ENCODE results near the gene SLC39A11.

The SLC39A11 gene

GRCh38 chr17:72717276-72717675 is 375.2 kb downstream of the SLC39A11 start:
- TF ChIP-seq CTCF (IDR thresholded peaks at IDR 0.05): no peak
- Mint-ChIP-seq H3K36me3 (ENCODE audit: low read depth) (no peaks in the 10 kb centered on the region), H3K4me3 (no peak overlapping the region), H3K27ac (no peak overlapping the region), H3K9me3 (no peaks in the 10 kb centered on the region), H3K27me3 (ENCODE audit: low read depth, poor library complexity) (peaks cover 11% of the 10 kb centered on the region), H3K4me1 (peaks cover 33% of the 10 kb centered on the region)
- DNase-seq: no peak

GRCh38 chr17:72715906-72716572 is 376.4 kb downstream of the SLC39A11 start:
- TF ChIP-seq CTCF (IDR thresholded peaks at IDR 0.05): no peak
- peaks cover 33% of the 10 kb centered on the region for H3K4me1 Mint-ChIP-seq
- H3K9me3 Mint-ChIP-seq: peaks cover 9% of the 10 kb centered on the region
- H3K4me3 Mint-ChIP-seq: no peak overlapping the region
- DNase-seq: no peak
- peaks cover 3% of the 10 kb centered on the region for H3K36me3 Mint-ChIP-seq (ENCODE audit: low read depth)
- peaks cover 13% of the 10 kb centered on the region for H3K27me3 Mint-ChIP-seq (ENCODE audit: low read depth, poor library complexity)
- no peak overlapping the region for H3K27ac Mint-ChIP-seq

- Mint-ChIP-seq H3K27me3 (ENCODE audit: low read depth, poor library complexity) (peaks cover 15% of the 10 kb centered on the region), H3K4me1 (peaks cover 23% of the 10 kb centered on the region), H3K36me3 (ENCODE audit: low read depth) (peaks cover 15% of the 10 kb centered on the region), H3K27ac (no peak overlapping the region), H3K9me3 (peaks cover 25% of the 10 kb centered on the region), H3K4me3 (no peak overlapping the region)
- no peak for DNase-seq
- TF ChIP-seq CTCF (IDR thresholded peaks at IDR 0.05): no peak
These were observed 378.0 kb downstream of the SLC39A11 start for GRCh38 chr17:72714357-72714966.

- peaks cover 20% of the 10 kb centered on the region for H3K36me3 Mint-ChIP-seq (ENCODE audit: low read depth)
- peaks cover 18% of the 10 kb centered on the region for H3K4me1 Mint-ChIP-seq
- peaks cover 30% of the 10 kb centered on the region for H3K9me3 Mint-ChIP-seq
- no peak for DNase-seq
- peaks cover 10% of the 10 kb centered on the region for H3K27me3 Mint-ChIP-seq (ENCODE audit: low read depth, poor library complexity)
- no peak overlapping the region for H3K27ac Mint-ChIP-seq
- TF ChIP-seq CTCF (IDR thresholded peaks at IDR 0.05): no peak
- no peak overlapping the region for H3K4me3 Mint-ChIP-seq
These were observed 378.8 kb downstream of the SLC39A11 start for GRCh38 chr17:72713701-72714100.

- peaks cover 44% of the 10 kb centered on the region for H3K9me3 Mint-ChIP-seq
- H3K27me3 Mint-ChIP-seq (ENCODE audit: low read depth, poor library complexity): peaks cover 13% of the 10 kb centered on the region
- TF ChIP-seq CTCF (IDR thresholded peaks at IDR 0.05): no peak
- no peak for DNase-seq
- no peak overlapping the region for H3K4me3 Mint-ChIP-seq
- peaks cover 26% of the 10 kb centered on the region for H3K36me3 Mint-ChIP-seq (ENCODE audit: low read depth)
- H3K27ac Mint-ChIP-seq: no peak overlapping the region
- H3K4me1 Mint-ChIP-seq: peaks cover 8% of the 10 kb centered on the region
These were observed 380.8 kb downstream of the SLC39A11 start for GRCh38 chr17:72711521-72712310.
